Adrenal gland (tissue), 12 donors: Measurements from ENCODE around the gene FCN3. TPM values are rescaled to one million over a fixed set of nuclear protein-coding genes. Genes with fewer than 3 reads are reported as not detected.

Experiments used
- DNase-seq, 7 donors: peaks; one replicate each; pipeline ENCODE4 v3.0.0-alpha.2; 2019 to 2020
- H3K27ac ChIP-seq, 5 donors: fragments of 200-600 bp; sonication (generic) in 4 of 5; 1 replicate in 3 of 5; 2 replicates in 2 of 5; pipeline versions ENCODE4 v1.5.1 to v1.8.0; 2016 to 2020; ENCODE audit warnings: mild to moderate bottlenecking in 1 of 5
- H3K27me3 ChIP-seq: fragments of 200-600 bp; 2 replicates; pipeline ENCODE4 v1.8.0; 2021
- H3K36me3 ChIP-seq, 2 donors: fragments of 200-600 bp; replicated peaks in 1 of 2; 1 replicate in 1 of 2; 2 replicates in 1 of 2; pipeline versions ENCODE4 v1.5.1 to v1.8.0; 2018 to 2022
- H3K4me1 ChIP-seq, 2 donors: fragments of 200-600 bp; replicated peaks in 1 of 2; 1 replicate in 1 of 2; 2 replicates in 1 of 2; pipeline versions ENCODE4 v1.5.1 to v1.8.0; 2018 to 2021
- H3K4me3 ChIP-seq, 4 donors: fragments of 200-600 bp; sonication (generic) in 3 of 4; one replicate each; pipeline ENCODE4 v1.5.1; 2016 to 2018
- H3K9me3 ChIP-seq, 3 donors: fragments of 200-600 bp; sonication (generic) in 1 of 3; replicated peaks in 1 of 3; 1 replicate in 2 of 3; 2 replicates in 1 of 3; pipeline versions ENCODE4 v1.5.1 to v1.8.0; 2016 to 2021
- CTCF ChIP-seq, 6 experiments: fragments of 450-650 bp in 4 of 6; fragments of 200-600 bp in 2 of 6; sonication (generic) in 1 of 6; IDR thresholded peaks; 1 replicate in 5 of 6; 2 replicates in 1 of 6; pipeline versions ENCODE4 v1.5.1 to v1.8.0; 2016 to 2021; ENCODE audit warnings: antibody characterized with exemption in 6 of 6, mild to moderate bottlenecking in 2 of 6, moderate library complexity in 1 of 6
- POLR2A ChIP-seq, 2 donors: fragments of 450-650 bp; IDR thresholded peaks; one replicate each; pipeline ENCODE4 v1.6.1; 2017; ENCODE audit warnings: antibody characterized with exemption in 2 of 2, mild to moderate bottlenecking in 2 of 2, moderate library complexity in 1 of 2
- WGBS, 4 donors: extraction: QIAGEN DNeasy Blood & Tissue Kit in 2 of 4; methylation state at CpG; one replicate each; pipeline versions ENCODE4 v1.1.5 to v1.1.7; 2013 to 2017; 5-methylcytosine and 5-hydroxymethylcytosine counted together
- intact Hi-C, 2 donors: fragments of 100-400 bp; cut with DNase I; formaldehyde crosslinking; loops; one replicate each; pipeline versions ENCODE4 v1.14.1 to v1.15.0; 2022 to 2023
- polyA plus RNA-seq, 3 donors: library from polyadenylated mRNA; stranded (reverse); fragments of 200-250 nt in 2 of 3; fragments of 350-450 nt in 1 of 3; fragmentation: Illumina TruSeq in 1 of 3; extraction: RNeasy Lipid Tissue Mini Kit (QIAGEN cat#74804) in 1 of 3; gene quantifications; one replicate each; pipeline ENCODE4 v1.2.3, GENCODE V29; 2013 to 2014
- total RNA-seq, 9 donors: library from RNA; depleted of rRNA in 4 of 9; stranded (reverse); fragments of >200 nt in 4 of 9; fragments of 120-200 nt in 1 of 9; fragmentation: NEBNext Ultra II Directional in 1 of 9; extraction: Animal tissue kit (Norgen Biotek cat#: 25700) in 1 of 9; gene quantifications; one replicate each; pipeline versions ENCODE4 v1.1.0 to v1.2.4, GENCODE V29; 2013 to 2023
- donor health status: healthy with polysubstance abuse.
- donor health status: Bipolar disorder and iron deficiency.
- donor health status: DM: yes; HTN: yes; CAD: no.
- donor health status: DM: no; HTN: no; CAD: no.
- donor health status: DM: no; HTN: no; CAD: no.
- donor health status: DM: yes; HTN: yes; CAD: no.

Gene FCN3
- total and polyA plus RNA-seq, 12 donors, result 6.3 to 83.3 (median 32.0) TPM

- DNase-seq, result peak; percentile 68 to 90 (median 76)
- 3 to 10% (median 5%) methylated on average over 5 to 10 of the region's 10 CpGs for WGBS, 4 donors
- no peaks in the 10 kb centered on the region for H3K27me3 ChIP-seq
- H3K4me1 ChIP-seq, result peaks cover 11 to 20% of the 10 kb centered on the region in 2 donors
- H3K4me3 ChIP-seq, result no peak overlapping the region
- H3K36me3 ChIP-seq, result no peaks in the 10 kb centered on the region
- intact Hi-C loops, result loop anchor here (2.0 to 10.0 kb wide), 3 partner anchors 95 to 269 kb away; partner anchors contain the start of gene AHDC1 (in 1 of the 2)
- no peak for TF ChIP-seq POLR2A (IDR thresholded peaks at IDR 0.05)
- TF ChIP-seq CTCF (IDR thresholded peaks at IDR 0.05), result peak; percentile 88 to 96 (median 96)
- H3K27ac ChIP-seq, result peak overlapping the region in 1 of 5 donors; percentile 14
- H3K9me3 ChIP-seq, result no peaks in the 10 kb centered on the region
These were observed 21.0 kb upstream of the FCN3 start for GRCh38 chr1:27395441-27396195.

- Histone ChIP-seq H3K27ac (no peak overlapping the region), H3K27me3 (no peaks in the 10 kb centered on the region), H3K9me3 (no peaks in the 10 kb centered on the region), H3K36me3 (no peaks in the 10 kb centered on the region), H3K4me1 (peaks cover 11 to 16% of the 10 kb centered on the region in 2 donors), H3K4me3 (no peak overlapping the region)
- intact Hi-C loops, result loop anchor here (2.0 to 10.0 kb wide), 5 partner anchors 38 to 270 kb away; partner anchors contain the start of gene AHDC1 (in 1 of the 2)
- no peak for DNase-seq
- no peak for TF ChIP-seq POLR2A (IDR thresholded peaks at IDR 0.05)
- TF ChIP-seq CTCF (IDR thresholded peaks at IDR 0.05), result no peak
- 81 to 87% (median 83%) methylated on average over 1 of the region's 1 CpG for WGBS, 4 donors
These were observed 20.3 kb upstream of the FCN3 start for GRCh38 chr1:27394925-27395324.

GRCh38 chr1:27394282-27394658, 19.6 kb upstream of the FCN3 start:
- H3K9me3 ChIP-seq, result no peaks in the 10 kb centered on the region
- TF ChIP-seq CTCF (IDR thresholded peaks at IDR 0.05) (no peak), POLR2A (IDR thresholded peaks at IDR 0.05) (no peak)
- no peak overlapping the region for H3K27ac ChIP-seq
- WGBS, 4 donors, result 93 to 98% (median 98%) methylated on average over 5 to 9 of the region's 9 CpGs
- no peaks in the 10 kb centered on the region for H3K36me3 ChIP-seq
- DNase-seq, result no peak
- intact Hi-C loops, result loop anchor here (2.0 to 10.0 kb wide), 4 partner anchors 37 to 271 kb away; no protein-coding TSS in a partner anchor
- H3K4me3 ChIP-seq, result no peak overlapping the region
- H3K4me1 ChIP-seq, result peaks cover 11 to 16% of the 10 kb centered on the region in 2 donors
- no peaks in the 10 kb centered on the region for H3K27me3 ChIP-seq

DNA sequence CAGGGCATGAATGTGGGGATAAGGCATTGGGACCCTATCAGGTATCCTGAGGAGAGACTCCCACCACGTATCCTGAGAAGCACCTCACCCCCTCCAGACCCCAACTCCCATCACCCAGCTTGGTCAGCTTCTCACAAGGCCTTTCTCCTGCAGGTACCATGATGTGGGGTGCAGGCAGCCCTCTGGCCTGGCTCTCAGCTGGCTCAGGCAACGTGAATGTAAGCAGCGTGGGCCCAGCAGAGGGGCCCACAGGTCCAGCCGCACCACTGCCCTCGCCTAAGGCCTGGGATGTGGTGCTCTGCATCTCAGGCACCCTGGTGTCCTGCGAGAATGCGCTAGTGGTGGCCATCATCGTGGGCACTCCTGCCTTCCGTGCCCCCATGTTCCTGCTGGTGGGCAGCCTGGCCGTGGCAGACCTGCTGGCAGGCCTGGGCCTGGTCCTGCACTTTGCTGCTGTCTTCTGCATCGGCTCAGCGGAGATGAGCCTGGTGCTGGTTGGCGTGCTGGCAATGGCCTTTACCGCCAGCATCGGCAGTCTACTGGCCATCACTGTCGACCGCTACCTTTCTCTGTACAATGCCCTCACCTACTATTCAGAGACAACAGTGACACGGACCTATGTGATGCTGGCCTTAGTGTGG, 19.1 kb upstream of the FCN3 start:
- Histone ChIP-seq H3K4me3 (no peak overlapping the region), H3K27ac (no peak overlapping the region), H3K9me3 (no peaks in the 10 kb centered on the region), H3K4me1 (peaks cover 11 to 16% of the 10 kb centered on the region in 2 donors), H3K27me3 (no peaks in the 10 kb centered on the region), H3K36me3 (no peaks in the 10 kb centered on the region)
- DNase-seq, result no peak
- intact Hi-C loops, result loop anchor here (2.0 to 10.0 kb wide), 4 partner anchors 36 to 271 kb away; no protein-coding TSS in a partner anchor
- no peak for TF ChIP-seq POLR2A (IDR thresholded peaks at IDR 0.05)
- no peak for TF ChIP-seq CTCF (IDR thresholded peaks at IDR 0.05)
- WGBS, 4 donors, result 91 to 96% (median 94%) methylated on average over 7 to 18 of the region's 18 CpGs
